Kidney epithelial cell (primary cell): ENCODE data around the gene BLOC1S2. TPM values are rescaled to one million over a fixed set of nuclear protein-coding genes. Genes with fewer than 3 reads are reported as not detected.

ENCODE experiments used
- DNase-seq: peaks from one replicate; pipeline ENCODE4 v3.0.0-alpha.2; 2010; ENCODE audit warnings: low read depth
- H3K27me3 ChIP-seq: 2 replicates; pipeline ENCODE4 v1.6.0; 2011; ENCODE audit warnings: low read length; ENCODE audit not compliant: control insufficient read depth, insufficient read depth
- H3K36me3 ChIP-seq: 2 replicates; pipeline ENCODE4 v1.5.1; 2011; ENCODE audit warnings: low read length; ENCODE audit not compliant: control insufficient read depth, insufficient read depth
- H3K4me3 ChIP-seq: 2 replicates; pipeline ENCODE4 v1.5.1; 2011; ENCODE audit warnings: low read depth, mild to moderate bottlenecking, control low read depth, low read length
- CTCF ChIP-seq: IDR thresholded peaks from 2 replicates; pipeline ENCODE4 v1.5.1; 2011; ENCODE audit warnings: mild to moderate bottlenecking, moderate library complexity, low read length, control low read depth, inconsistent platforms; ENCODE audit not compliant: insufficient read depth, poor library complexity, severe bottlenecking
- total RNA-seq: library from RNA; depleted of rRNA; stranded (reverse); fragments of >200 nt; gene quantifications from 2 replicates; pipeline ENCODE4 v1.2.3, GENCODE V29; 2015

The BLOC1S2 gene
- total RNA-seq, result 81.7 and 92.8 TPM in 2 replicates

DNA sequence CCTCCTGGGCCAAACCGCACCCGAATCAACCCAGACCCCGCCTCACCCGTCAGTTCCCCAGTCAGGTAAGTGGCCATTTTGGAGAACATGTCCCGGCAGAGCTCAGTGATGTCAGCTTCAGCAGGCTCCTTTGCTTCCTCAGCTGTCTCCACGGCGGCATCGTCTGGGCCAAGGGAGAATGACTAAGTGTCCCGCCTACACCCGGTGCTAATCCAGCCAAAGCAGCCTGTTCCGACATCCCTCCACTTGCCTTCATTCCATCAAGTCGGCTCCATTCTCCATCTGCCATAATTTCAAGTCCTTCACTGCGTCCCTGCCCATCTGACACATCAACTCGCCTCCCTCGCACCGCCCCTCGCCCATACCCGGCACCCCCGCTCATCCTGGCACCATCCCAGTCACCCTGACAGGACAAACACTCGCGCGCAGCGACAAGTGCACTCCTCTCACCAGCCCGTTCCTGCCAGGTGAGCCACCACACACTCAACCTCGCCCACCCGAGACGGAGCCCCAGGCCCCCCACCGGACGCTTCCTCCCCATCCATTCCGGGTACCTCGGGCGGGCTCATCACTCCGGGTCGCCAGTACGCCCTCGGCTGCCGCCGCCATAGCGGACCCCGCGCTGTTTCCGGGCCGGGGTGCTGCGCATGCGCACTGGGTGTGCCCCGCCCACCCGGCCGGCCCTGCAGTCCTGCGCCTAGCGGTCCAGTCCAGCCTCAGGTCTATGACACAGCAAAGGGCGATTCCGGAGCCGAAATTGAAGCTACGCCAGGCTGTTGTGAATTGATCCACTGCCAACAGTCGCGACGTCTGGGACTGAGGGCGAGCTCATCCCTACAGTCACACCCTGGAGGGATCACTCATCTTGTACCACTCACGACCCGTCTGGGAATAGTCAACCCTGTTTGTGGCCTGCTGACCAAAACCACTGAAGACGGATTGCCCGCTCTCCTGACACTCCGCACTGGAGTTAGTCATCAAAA, at the start of gene BLOC1S2:
Gene BLOC1S2 (minus strand): TSS at position 630 of the 983 bp plus-strand sequence. CDS start 21 bp downstream, at position 609.
- TF ChIP-seq CTCF, result no peak
- DNase-seq, result peak; percentile 76
- peaks cover 1% of the 10 kb centered on the region for H3K36me3 ChIP-seq

DNA sequence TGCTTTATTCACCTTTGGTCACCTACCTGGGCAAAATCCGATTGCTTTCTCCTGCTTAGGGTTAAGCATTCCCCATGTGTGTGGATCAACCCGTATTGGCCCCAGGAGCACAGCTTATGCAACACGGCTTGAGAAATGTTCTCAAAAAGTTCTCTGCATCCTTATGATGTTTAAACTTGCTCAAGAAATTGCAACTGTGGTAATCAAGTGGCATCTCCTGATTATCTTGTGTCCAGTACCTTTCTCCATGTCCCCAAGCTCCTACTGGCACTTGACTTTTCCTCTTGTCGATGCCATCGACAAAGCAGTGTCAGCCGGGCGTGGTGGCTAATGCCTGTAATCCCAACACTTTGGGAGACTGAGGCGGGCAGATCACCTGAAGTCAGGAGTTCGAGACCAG, 48.3 kb upstream of the BLOC1S2 start:
- DNase-seq, result no peak
- no peak for TF ChIP-seq CTCF
- Histone ChIP-seq H3K4me3 (no peak overlapping the region), H3K36me3 (no peaks in the 10 kb centered on the region), H3K27me3 (peaks cover 30% of the 10 kb centered on the region)

More for the DNA sequence above, at the start of gene BLOC1S2:
- H3K4me3 ChIP-seq, result peak within 1 kb of the TSS; percentile 89
- no peaks in the 10 kb centered on the region for H3K27me3 ChIP-seq

DNA sequence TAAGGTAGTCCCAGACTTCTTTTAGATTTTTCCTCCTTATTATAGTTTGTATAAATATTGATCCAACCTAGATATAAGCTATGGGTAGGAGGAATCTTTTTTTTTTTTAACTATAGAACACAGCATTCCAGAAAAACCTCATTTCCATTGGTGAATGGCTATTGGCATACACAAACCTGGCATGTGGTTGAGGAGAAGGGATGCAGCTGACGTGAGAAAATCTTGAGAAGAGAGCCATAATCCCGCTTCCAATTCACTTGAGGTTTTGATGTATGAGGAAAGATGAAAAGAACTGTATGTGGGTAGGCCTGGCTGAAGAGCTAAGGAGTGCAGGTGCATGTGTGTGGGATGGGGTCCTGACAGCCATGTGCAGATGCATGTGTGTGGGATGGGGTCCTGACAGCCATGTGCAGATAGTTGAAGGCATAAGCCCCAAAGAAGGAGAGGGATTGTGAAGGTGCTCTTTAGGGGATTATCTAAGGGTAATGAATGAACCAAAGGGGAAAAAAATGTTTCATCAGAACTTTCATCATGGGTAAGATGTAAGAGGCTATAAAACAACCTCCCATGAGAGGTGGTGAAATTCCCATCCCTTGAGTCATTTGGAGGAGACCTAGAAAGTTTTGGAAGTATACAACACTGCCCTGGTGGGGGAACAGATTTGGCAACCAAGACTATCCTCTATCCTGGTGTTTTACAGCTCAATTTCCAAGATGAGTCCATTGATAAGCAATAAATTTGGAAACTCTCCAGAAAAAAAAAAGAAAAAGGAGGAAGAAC, 47.4 kb upstream of the BLOC1S2 start:
- TF ChIP-seq CTCF, result no peak
- Histone ChIP-seq H3K36me3 (no peaks in the 10 kb centered on the region), H3K4me3 (no peak overlapping the region), H3K27me3 (peaks cover 36% of the 10 kb centered on the region)
- DNase-seq, result no peak

GRCh38 chr10:100333106-100333505, 46.6 kb upstream of the BLOC1S2 start:
- H3K4me3 ChIP-seq, result no peak overlapping the region
- DNase-seq, result no peak
- no peak for TF ChIP-seq CTCF
- H3K36me3 ChIP-seq, result no peaks in the 10 kb centered on the region
- H3K27me3 ChIP-seq, result peaks cover 36% of the 10 kb centered on the region

DNA sequence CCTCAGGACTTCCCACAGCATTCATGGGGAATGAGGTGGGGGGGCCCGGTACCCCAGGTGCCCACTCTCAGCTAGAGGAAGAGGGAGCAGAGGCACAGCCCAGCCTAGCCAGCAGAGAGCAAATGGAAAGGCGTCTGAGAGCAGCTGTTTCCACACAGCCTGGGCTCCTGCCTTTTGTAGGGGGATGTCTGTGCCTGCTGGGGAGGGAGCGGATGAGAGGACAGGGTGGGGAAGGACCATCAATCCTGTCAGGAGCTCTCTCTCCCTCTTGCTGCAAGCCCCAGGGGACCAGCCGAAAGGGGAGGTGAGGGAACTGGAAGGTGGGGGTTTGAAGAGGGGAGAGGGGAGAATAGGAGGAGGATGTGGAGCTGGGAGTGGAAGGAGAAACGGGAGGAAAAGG, 43.6 kb upstream of the BLOC1S2 start, which contains the start of gene PKD2L1:
Gene PKD2L1 (minus strand): TSS at position 150 of the 400 bp plus-strand sequence. CDS start 125 bp downstream, at position 25.
- DNase-seq, result no peak
- Histone ChIP-seq H3K4me3 (no peak within 1 kb of the TSS), H3K36me3 (no peaks in the 10 kb centered on the region), H3K27me3 (peaks cover 41% of the 10 kb centered on the region)
- no peak for TF ChIP-seq CTCF
